ENCODE results near the gene CCDC174. TPM values are rescaled to one million over a fixed set of nuclear protein-coding genes. Genes with fewer than 3 reads are reported as not detected.

The CCDC174 gene
- polyA plus RNA-seq, 1 experiment = 13.9 TPM

GRCh38 chr3:14617508-14618023 is 34.0 kb upstream of the CCDC174 start:
- DNase-seq (ENCODE audit: low read depth, low spot score) = no peak
- no peak for TF ChIP-seq CTCF (IDR thresholded peaks at IDR 0.05; ENCODE audit: low read depth, low read length)
- Histone ChIP-seq H3K9me3 (ENCODE audit: control insufficient read depth, insufficient read depth, low read length) (no peaks in the 10 kb centered on the region; the same call in 1 of the 2 replicates), H3K27ac (ENCODE audit: low read depth, low read length) (no peak overlapping the region), H3K27me3 (ENCODE audit: control insufficient read depth, insufficient read depth, low read length) (peaks cover 8% of the 10 kb centered on the region), H3K4me3 (ENCODE audit: low read depth, low read length) (no peak overlapping the region)
- ChIA-PET CTCF (interaction anchor here (0.9 kb wide), 1 partner anchor 18 kb away, joined by 3 read pairs; no protein-coding TSS in a partner anchor), POLR2A (no interaction called here)

- H3K27me3 ChIP-seq (ENCODE audit: control insufficient read depth, insufficient read depth, low read length) = peaks cover 8% of the 10 kb centered on the region
- no peak for DNase-seq (ENCODE audit: low read depth, low spot score)
- no peak overlapping the region for H3K4me3 ChIP-seq (ENCODE audit: low read depth, low read length)
- H3K9me3 ChIP-seq (ENCODE audit: control insufficient read depth, insufficient read depth, low read length) = no peaks in the 10 kb centered on the region; the same call in 1 of the 2 replicates
- no peak overlapping the region for H3K27ac ChIP-seq (ENCODE audit: low read depth, low read length)
- no peak for TF ChIP-seq CTCF (IDR thresholded peaks at IDR 0.05; ENCODE audit: low read depth, low read length)
- POLR2A ChIA-PET = no interaction called here
- CTCF ChIA-PET = no interaction called here
Measured at GRCh38 chr3:14619605-14620004, 32.0 kb upstream of the CCDC174 start.

DNA sequence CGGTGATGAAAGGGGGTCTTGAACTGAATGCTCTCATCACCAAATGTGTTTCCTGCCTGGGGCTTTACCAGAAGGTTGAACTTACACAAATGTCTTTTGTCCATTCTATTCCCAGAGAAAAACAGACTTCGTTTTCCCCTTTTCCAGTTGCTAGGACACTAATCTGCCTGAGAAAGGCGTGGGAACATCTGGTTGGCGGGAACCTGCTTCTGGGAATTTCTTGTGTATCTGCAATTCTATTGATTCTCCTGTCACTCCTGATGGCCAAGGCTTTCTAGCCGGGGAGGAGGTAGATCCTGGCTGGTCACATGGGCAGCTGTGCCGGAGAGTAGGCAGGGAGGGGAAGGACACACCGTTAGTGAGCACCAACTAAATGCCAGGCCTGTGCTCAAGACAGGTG is 31.1 kb upstream of the CCDC174 start:
- POLR2A ChIA-PET = no interaction called here
- CTCF ChIA-PET = interaction anchor here (1.1 kb wide), 1 partner anchor 11 kb away, joined by 3 read pairs; no protein-coding TSS in a partner anchor
- no peak overlapping the region for H3K27ac ChIP-seq (ENCODE audit: low read depth, low read length)
- H3K4me3 ChIP-seq (ENCODE audit: low read depth, low read length) = no peak overlapping the region
- no peaks in the 10 kb centered on the region; the same call in 1 of the 2 replicates for H3K9me3 ChIP-seq (ENCODE audit: control insufficient read depth, insufficient read depth, low read length)
- no peak for DNase-seq (ENCODE audit: low read depth, low spot score)
- no peak for TF ChIP-seq CTCF (IDR thresholded peaks at IDR 0.05; ENCODE audit: low read depth, low read length)
- peaks cover 8% of the 10 kb centered on the region for H3K27me3 ChIP-seq (ENCODE audit: control insufficient read depth, insufficient read depth, low read length)

DNA sequence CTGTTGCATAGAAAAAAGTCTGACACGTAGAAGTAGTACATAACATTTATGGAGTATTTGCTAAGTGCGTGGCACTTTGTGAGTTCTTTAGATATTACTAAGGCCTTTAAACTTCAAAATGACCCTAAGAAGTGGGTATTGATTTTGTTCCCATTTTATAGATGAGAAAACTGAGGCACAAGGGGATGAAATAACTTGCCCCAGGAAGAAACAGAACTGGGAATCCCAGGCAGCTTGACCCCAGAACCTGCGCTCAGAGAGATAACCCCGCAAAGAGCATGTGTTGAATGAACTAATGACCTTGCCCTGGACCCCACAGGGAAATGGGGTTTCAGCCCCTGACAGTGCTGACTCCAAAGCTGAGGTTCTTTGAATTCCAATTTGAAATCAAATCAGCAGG is 30.5 kb upstream of the CCDC174 start:
- POLR2A ChIA-PET = no interaction called here
- CTCF ChIA-PET = interaction anchor here (1.1 kb wide), 1 partner anchor 10 kb away, joined by 3 read pairs; no protein-coding TSS in a partner anchor
- H3K27ac ChIP-seq (ENCODE audit: low read depth, low read length) = no peak overlapping the region
- no peak overlapping the region for H3K4me3 ChIP-seq (ENCODE audit: low read depth, low read length)
- DNase-seq (ENCODE audit: low read depth, low spot score) = no peak
- H3K27me3 ChIP-seq (ENCODE audit: control insufficient read depth, insufficient read depth, low read length) = peaks cover 8% of the 10 kb centered on the region
- no peaks in the 10 kb centered on the region; the same call in 1 of the 2 replicates for H3K9me3 ChIP-seq (ENCODE audit: control insufficient read depth, insufficient read depth, low read length)
- TF ChIP-seq CTCF (IDR thresholded peaks at IDR 0.05; ENCODE audit: low read depth, low read length) = no peak

DNA sequence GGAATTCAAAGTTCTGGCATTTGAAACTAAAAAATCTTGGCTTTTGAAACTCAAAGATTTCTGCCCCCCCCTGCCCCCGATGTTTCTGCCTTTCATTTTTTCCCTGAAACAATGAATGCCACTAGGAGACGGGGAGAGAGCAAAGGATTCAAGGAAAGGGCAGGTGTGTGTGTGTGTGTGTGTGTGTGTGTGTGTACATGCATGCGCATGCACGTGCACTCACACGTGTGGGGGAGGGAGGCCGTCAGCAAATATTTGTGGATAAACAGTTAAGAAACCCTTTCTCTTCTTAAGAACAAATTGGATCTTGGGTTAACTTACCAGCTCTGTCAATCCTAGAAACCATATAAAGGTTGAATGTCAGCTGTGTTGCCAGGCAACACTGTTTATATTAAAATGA is 29.2 kb upstream of the CCDC174 start:
- no peak for DNase-seq (ENCODE audit: low read depth, low spot score)
- Histone ChIP-seq H3K27ac (ENCODE audit: low read depth, low read length) (no peak overlapping the region), H3K9me3 (ENCODE audit: control insufficient read depth, insufficient read depth, low read length) (no peaks in the 10 kb centered on the region; the same call in 1 of the 2 replicates), H3K27me3 (ENCODE audit: control insufficient read depth, insufficient read depth, low read length) (peaks cover 8% of the 10 kb centered on the region), H3K4me3 (ENCODE audit: low read depth, low read length) (no peak overlapping the region)
- CTCF ChIA-PET = no interaction called here
- no peak for TF ChIP-seq CTCF (IDR thresholded peaks at IDR 0.05; ENCODE audit: low read depth, low read length)
- POLR2A ChIA-PET = no interaction called here
